Astrocyte (in vitro differentiated cells and primary cell): ENCODE measurements around the gene GSTP1.

Experiments
- EZH2 ChIP-seq: IDR thresholded peaks from 2 replicates; pipeline ENCODE4 v1.6.1; 2012; ENCODE audit warnings: mild to moderate bottlenecking, low read length, inconsistent platforms; ENCODE audit not compliant: insufficient read depth
- TF ChIP-seq, protein P1 (sequence below): IDR thresholded peaks from 2 replicates; pipeline ENCODE4 v1.5.1; 2011; ENCODE audit warnings: low read depth, mild to moderate bottlenecking, inconsistent platforms, low read length, moderate library complexity; ENCODE audit not compliant: insufficient read depth

DNA sequence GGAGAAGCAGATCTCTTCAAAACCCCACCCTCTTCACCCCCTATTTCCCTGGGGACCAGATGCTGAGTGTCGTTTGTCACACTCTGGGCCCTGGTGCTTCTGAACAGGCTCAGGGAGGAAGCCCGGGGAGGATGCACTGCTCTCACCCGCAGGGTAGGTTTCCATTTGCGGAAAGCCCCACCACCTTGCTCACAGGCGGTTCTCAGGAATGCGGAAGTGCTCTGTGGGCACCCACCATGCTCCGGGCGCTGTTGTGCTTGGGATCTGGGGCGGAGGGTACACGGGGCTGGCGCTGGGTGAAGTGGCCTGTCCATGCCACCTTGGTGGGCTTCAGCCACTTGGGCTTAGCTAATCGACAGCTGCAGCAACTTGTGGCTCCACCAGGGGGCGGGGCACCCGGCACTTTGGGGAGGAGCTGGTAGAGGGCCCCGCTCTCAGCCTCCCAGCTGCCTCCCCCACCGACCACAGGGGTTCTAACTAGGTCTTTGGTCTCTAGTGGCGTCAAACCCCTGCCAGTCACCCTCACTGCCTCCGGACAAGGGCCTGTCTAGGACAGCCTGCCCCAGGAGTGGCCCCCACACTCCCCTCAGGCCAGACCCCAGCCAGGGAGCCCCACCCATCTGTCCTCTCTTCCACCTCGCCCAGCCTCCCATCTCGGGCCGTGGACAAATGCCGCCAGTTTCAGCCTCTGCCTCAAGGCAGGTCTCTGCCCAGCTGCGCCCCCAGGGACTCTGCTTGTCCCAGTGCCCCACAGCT lies 30.5 kb downstream of the GSTP1 start:
- TF ChIP-seq, protein P1, sequence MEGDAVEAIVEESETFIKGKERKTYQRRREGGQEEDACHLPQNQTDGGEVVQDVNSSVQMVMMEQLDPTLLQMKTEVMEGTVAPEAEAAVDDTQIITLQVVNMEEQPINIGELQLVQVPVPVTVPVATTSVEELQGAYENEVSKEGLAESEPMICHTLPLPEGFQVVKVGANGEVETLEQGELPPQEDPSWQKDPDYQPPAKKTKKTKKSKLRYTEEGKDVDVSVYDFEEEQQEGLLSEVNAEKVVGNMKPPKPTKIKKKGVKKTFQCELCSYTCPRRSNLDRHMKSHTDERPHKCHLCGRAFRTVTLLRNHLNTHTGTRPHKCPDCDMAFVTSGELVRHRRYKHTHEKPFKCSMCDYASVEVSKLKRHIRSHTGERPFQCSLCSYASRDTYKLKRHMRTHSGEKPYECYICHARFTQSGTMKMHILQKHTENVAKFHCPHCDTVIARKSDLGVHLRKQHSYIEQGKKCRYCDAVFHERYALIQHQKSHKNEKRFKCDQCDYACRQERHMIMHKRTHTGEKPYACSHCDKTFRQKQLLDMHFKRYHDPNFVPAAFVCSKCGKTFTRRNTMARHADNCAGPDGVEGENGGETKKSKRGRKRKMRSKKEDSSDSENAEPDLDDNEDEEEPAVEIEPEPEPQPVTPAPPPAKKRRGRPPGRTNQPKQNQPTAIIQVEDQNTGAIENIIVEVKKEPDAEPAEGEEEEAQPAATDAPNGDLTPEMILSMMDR: peak; percentile 34
- no peak for TF ChIP-seq EZH2
